ENCODE measurements around the gene PCDHGA4.

- TF ChIP-seq CTCF (IDR thresholded peaks at IDR 0.05) (peak in 1 of 3 experiments; percentile 9), POLR2A (IDR thresholded peaks at IDR 0.05) (no peak)
Measured at GRCh38 chr5:141402553-141403243, 47.9 kb downstream of the PCDHGA4 start, which contains the start of gene PCDHGA9.

All from testis (tissue), 2 donors.